Gastroesophageal sphincter (tissue), 4 donors: ENCODE data around the gene ATP6V0A1. TPM values are rescaled to one million over a fixed set of nuclear protein-coding genes. Genes with fewer than 3 reads are reported as not detected.
"Not testable (repeated sequence)": the region's sequence is repeated elsewhere in the genome, so short reads cannot be mapped to it uniquely, and the experiment has no call there.

Experiments
- ATAC-seq: fragments of 150-250 bp; one replicate; pipeline ENCODE4 v1.9.1; 2016; ENCODE audit warnings: mild to moderate bottlenecking, moderate library complexity
- H3K27ac ChIP-seq, 4 donors: fragments of 200-600 bp; sonication (generic) in 3 of 4; 1 replicate in 3 of 4; 2 replicates in 1 of 4; pipeline ENCODE4 v1.5.1; 2016 to 2019
- H3K27me3 ChIP-seq: fragments of 200-600 bp; sonication (generic); one replicate; pipeline ENCODE4 v1.5.1; 2019
- H3K36me3 ChIP-seq, 2 donors: fragments of 200-600 bp; sonication (generic); one replicate each; pipeline ENCODE4 v1.5.1; 2019; ENCODE audit warnings: control low read depth in 1 of 2
- H3K4me1 ChIP-seq, 3 donors: fragments of 200-600 bp; sonication (generic); 1 replicate in 2 of 3; 2 replicates in 1 of 3; pipeline ENCODE4 v1.5.1; 2016 to 2019; ENCODE audit warnings: control low read depth in 2 of 3
- H3K4me3 ChIP-seq, 2 donors: fragments of 200-600 bp; sonication (generic); one replicate each; pipeline ENCODE4 v1.5.1; 2019; ENCODE audit warnings: mild to moderate bottlenecking in 1 of 2, moderate library complexity in 1 of 2
- H3K9me3 ChIP-seq, 3 donors: fragments of 200-600 bp; sonication (generic); one replicate each; pipeline ENCODE4 v1.5.1; 2017 to 2019; ENCODE audit warnings: control low read depth in 2 of 3
- CTCF ChIP-seq, 4 experiments: fragments of 200-600 bp in 2 of 4; fragments of 450-650 bp in 2 of 4; sonication (generic) in 1 of 4; IDR thresholded peaks; one replicate each; pipeline ENCODE4 v1.5.1; 2017 to 2019; ENCODE audit warnings: antibody characterized with exemption in 4 of 4, mild to moderate bottlenecking in 2 of 4, moderate library complexity in 2 of 4
- EP300 ChIP-seq: sonication (generic); formaldehyde crosslinking; IDR thresholded peaks from one replicate; pipeline ENCODE4 v1.6.1; 2017; ENCODE audit warnings: antibody characterized with exemption, mild to moderate bottlenecking
- POLR2A ChIP-seq, 2 donors: fragments of 450-650 bp; IDR thresholded peaks; one replicate each; pipeline ENCODE4 v1.6.1; 2017; ENCODE audit warnings: antibody characterized with exemption in 2 of 2, mild to moderate bottlenecking in 2 of 2, moderate library complexity in 1 of 2
- POLR2AphosphoS5 ChIP-seq: sonication (generic); formaldehyde crosslinking; IDR thresholded peaks from one replicate; pipeline ENCODE4 v1.6.1; 2017; ENCODE audit warnings: antibody characterized with exemption
- WGBS, 2 donors: methylation state at CpG; one replicate each; pipeline ENCODE4 v1.1.5; 2018; ENCODE audit warnings: low coverage in 1 of 2; 5-methylcytosine and 5-hydroxymethylcytosine counted together
- total RNA-seq, 4 donors: library from RNA; depleted of rRNA; stranded (reverse); fragments of >200 nt; gene quantifications; one replicate each; pipeline ENCODE4 v1.1.0, GENCODE V29; 2016

ATP6V0A1 gene
- total RNA-seq, 4 donors from 2014 or later: 47.5 to 84.5 (median 65.4) TPM

- peaks cover 24 to 100% (median 75%) of the 10 kb centered on the region in 3 donors for H3K4me1 ChIP-seq
- H3K36me3 ChIP-seq: no peaks in the 10 kb centered on the region
- peak overlapping the region in 1 of 2 donors; percentile 24 for H3K4me3 ChIP-seq
- WGBS, 2 donors: 43% methylated on average over 4 of the region's 11 CpGs; no CpG with 5 or more reads in 1 of the 2 donors
- H3K27ac ChIP-seq: peak overlapping the region; percentile 29 to 99 (median 94)
- H3K9me3 ChIP-seq: no peaks in the 10 kb centered on the region
- no peaks in the 10 kb centered on the region for H3K27me3 ChIP-seq
- TF ChIP-seq EP300 (no peak), CTCF (IDR thresholded peaks at IDR 0.05) (no peak), POLR2A (IDR thresholded peaks at IDR 0.05) (no peak), POLR2AphosphoS5 (no peak)
- ATAC-seq: no peak
Measured at GRCh38 chr17:42411905-42412679, 46.6 kb upstream of the ATP6V0A1 start.

GRCh38 chr17:42413464-42414040 is 45.1 kb upstream of the ATP6V0A1 start:
- Histone ChIP-seq H3K4me3 (no peak overlapping the region), H3K27ac (peak overlapping the region; percentile 52 to 99 (median 86)), H3K4me1 (peaks cover 19 to 100% (median 68%) of the 10 kb centered on the region in 3 donors), H3K9me3 (no peaks in the 10 kb centered on the region), H3K27me3 (no peaks in the 10 kb centered on the region), H3K36me3 (no peaks in the 10 kb centered on the region)
- WGBS, 2 donors: no CpG with 5 or more reads among the region's 3 CpGs
- no peak for TF ChIP-seq POLR2A (IDR thresholded peaks at IDR 0.05)
- no peak for TF ChIP-seq POLR2AphosphoS5
- TF ChIP-seq EP300: no peak
- no peak for ATAC-seq

GRCh38 chr17:42414704-42415409 is 43.8 kb upstream of the ATP6V0A1 start:
- Histone ChIP-seq H3K27me3 (no peaks in the 10 kb centered on the region), H3K4me1 (peaks cover 13 to 100% (median 68%) of the 10 kb centered on the region in 3 donors), H3K4me3 (peak overlapping the region in 1 of 2 donors; percentile 19), H3K27ac (peak overlapping the region; percentile 52 to 99 (median 86)), H3K36me3 (no peaks in the 10 kb centered on the region), H3K9me3 (no peaks in the 10 kb centered on the region)
- 11% methylated on average over 1 of the region's 7 CpGs; no CpG with 5 or more reads in 1 of the 2 donors for WGBS, 2 donors
- TF ChIP-seq EP300 (no peak), POLR2AphosphoS5 (no peak), CTCF (IDR thresholded peaks at IDR 0.05) (no peak), POLR2A (IDR thresholded peaks at IDR 0.05) (no peak)
- no peak for ATAC-seq

- not testable (repeated sequence) for H3K9me3 ChIP-seq, H3K36me3 ChIP-seq, ATAC-seq, H3K27me3 ChIP-seq
- Histone ChIP-seq H3K27ac (peak overlapping the region in 3 of 4 donors; percentile 97 to 99 (median 99)), H3K4me1 (peaks cover 5 to 85% (median 47%) of the 10 kb centered on the region in 3 donors), H3K4me3 (peak overlapping the region in 1 of 2 donors; percentile 9)
- 0 to 58% methylated on average over 1 to 5 of the region's 5 CpGs for WGBS, 2 donors
Measured at GRCh38 chr17:42417981-42418380, 40.7 kb upstream of the ATP6V0A1 start.

- TF ChIP-seq POLR2AphosphoS5 (no peak), POLR2A (IDR thresholded peaks at IDR 0.05) (no peak), CTCF (IDR thresholded peaks at IDR 0.05) (peak in 1 of 4 experiments; percentile 1), EP300 (no peak)
Measured at GRCh38 chr17:42421136-42421506, 37.6 kb upstream of the ATP6V0A1 start.

More at GRCh38 chr17:42421136-42421506, 37.6 kb upstream of the ATP6V0A1 start:
- no peak for ATAC-seq
- Histone ChIP-seq H3K27me3 (no peaks in the 10 kb centered on the region), H3K36me3 (no peaks in the 10 kb centered on the region), H3K27ac (peak overlapping the region; percentile 87 to 99 (median 98)), H3K9me3 (no peaks in the 10 kb centered on the region), H3K4me1 (peaks cover 0 to 76% (median 34%) of the 10 kb centered on the region in 3 donors), H3K4me3 (peak overlapping the region; percentile 59 to 88)
- 0% methylated on average over 1 of the region's 6 CpGs; no CpG with 5 or more reads in 1 of the 2 donors for WGBS, 2 donors
